ENCODE measurements around the gene TGFBR3. TPM values are rescaled to one million over a fixed set of nuclear protein-coding genes. Genes with fewer than 3 reads are reported as not detected.
A peak's percentile ranks its signal among the peaks of the same experiment; 100 is the strongest.

TGFBR3 gene
- polyA plus RNA-seq, 1 donor from 2014 or later: 2.3 TPM

GRCh38 chr1:91795591-91796389 lies 90.2 kb downstream of the TGFBR3 start:
- H3K4me1 Mint-ChIP-seq: peaks cover 0 to 2% (median 0%) of the 10 kb centered on the region in 3 donors
- no peaks in the 10 kb centered on the region for H3K27me3 Mint-ChIP-seq
- peaks cover 0 to 4% (median 0%) of the 10 kb centered on the region in 3 donors for H3K9me3 Mint-ChIP-seq
- no peak overlapping the region for H3K27ac Mint-ChIP-seq
- no peak overlapping the region for H3K4me3 Mint-ChIP-seq
- peaks cover 2% of the 10 kb centered on the region for H3K36me3 Mint-ChIP-seq

DNA sequence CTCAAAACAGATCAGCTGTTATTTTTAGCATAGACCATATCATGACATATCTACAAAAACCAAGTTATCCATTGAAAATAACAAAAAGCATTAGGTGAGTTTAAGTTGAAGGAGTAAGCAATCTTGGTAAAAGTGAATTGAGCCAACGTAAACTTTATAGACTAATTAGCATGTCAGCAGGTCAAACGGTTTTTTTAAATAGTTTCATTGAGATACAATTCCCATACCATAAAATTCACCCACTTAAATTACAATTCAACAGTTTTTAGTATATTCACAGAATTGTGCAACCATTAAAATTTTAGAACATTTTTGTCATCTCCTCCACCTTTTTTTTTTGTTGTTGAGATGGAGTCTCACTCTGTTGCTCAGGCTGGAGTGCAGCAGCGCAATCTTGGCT lies 92.1 kb downstream of the TGFBR3 start:
- Mint-ChIP-seq H3K4me1 (peaks cover 0 to 4% (median 0%) of the 10 kb centered on the region in 3 donors), H3K4me3 (no peak overlapping the region), H3K27ac (no peak overlapping the region), H3K36me3 (peaks cover 6% of the 10 kb centered on the region), H3K9me3 (peaks cover 0 to 4% (median 0%) of the 10 kb centered on the region in 3 donors), H3K27me3 (peaks cover 2% of the 10 kb centered on the region)

GRCh38 chr1:91793189-91793588 lies 92.8 kb downstream of the TGFBR3 start:
- H3K27me3 Mint-ChIP-seq: peaks cover 2% of the 10 kb centered on the region
- no peak overlapping the region for H3K27ac Mint-ChIP-seq
- H3K36me3 Mint-ChIP-seq: peaks cover 6% of the 10 kb centered on the region
- peaks cover 0 to 4% (median 0%) of the 10 kb centered on the region in 3 donors for H3K9me3 Mint-ChIP-seq
- H3K4me3 Mint-ChIP-seq: no peak overlapping the region
- H3K4me1 Mint-ChIP-seq: peaks cover 0 to 4% (median 0%) of the 10 kb centered on the region in 3 donors

DNA sequence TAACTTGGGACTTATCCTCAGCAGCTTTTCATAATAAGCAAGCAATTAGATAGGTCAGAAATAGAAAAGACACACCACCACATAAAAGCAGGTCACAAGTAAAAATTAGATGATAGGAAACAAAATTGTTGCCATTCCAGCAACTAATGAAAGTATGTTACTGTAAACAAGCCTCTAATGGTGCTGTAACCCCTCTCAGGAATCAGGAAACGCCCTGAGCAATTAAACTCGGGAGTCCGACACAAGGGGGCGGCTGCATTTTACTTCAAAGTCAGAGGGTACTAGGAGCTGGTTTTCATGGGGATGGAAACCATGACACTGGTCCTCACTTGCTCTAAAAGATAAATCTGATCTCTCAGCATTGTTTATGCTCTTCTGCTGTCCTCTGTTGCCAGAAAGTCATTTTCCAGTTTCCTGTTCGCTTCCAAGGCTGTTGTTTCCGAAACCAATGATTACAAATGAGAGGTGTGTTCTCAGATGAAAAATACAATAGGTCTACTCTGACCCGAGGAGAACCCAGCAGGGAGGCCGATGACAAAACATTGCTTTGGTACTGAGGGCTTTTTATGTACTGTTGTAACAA lies 93.4 kb downstream of the TGFBR3 start:
- H3K9me3 Mint-ChIP-seq: peaks cover 0 to 4% (median 0%) of the 10 kb centered on the region in 3 donors
- peaks cover 6% of the 10 kb centered on the region for H3K36me3 Mint-ChIP-seq
- H3K27me3 Mint-ChIP-seq: peaks cover 2% of the 10 kb centered on the region
- H3K4me3 Mint-ChIP-seq: no peak overlapping the region
- H3K27ac Mint-ChIP-seq: no peak overlapping the region
- H3K4me1 Mint-ChIP-seq: peaks cover 0 to 4% (median 0%) of the 10 kb centered on the region in 3 donors

DNA sequence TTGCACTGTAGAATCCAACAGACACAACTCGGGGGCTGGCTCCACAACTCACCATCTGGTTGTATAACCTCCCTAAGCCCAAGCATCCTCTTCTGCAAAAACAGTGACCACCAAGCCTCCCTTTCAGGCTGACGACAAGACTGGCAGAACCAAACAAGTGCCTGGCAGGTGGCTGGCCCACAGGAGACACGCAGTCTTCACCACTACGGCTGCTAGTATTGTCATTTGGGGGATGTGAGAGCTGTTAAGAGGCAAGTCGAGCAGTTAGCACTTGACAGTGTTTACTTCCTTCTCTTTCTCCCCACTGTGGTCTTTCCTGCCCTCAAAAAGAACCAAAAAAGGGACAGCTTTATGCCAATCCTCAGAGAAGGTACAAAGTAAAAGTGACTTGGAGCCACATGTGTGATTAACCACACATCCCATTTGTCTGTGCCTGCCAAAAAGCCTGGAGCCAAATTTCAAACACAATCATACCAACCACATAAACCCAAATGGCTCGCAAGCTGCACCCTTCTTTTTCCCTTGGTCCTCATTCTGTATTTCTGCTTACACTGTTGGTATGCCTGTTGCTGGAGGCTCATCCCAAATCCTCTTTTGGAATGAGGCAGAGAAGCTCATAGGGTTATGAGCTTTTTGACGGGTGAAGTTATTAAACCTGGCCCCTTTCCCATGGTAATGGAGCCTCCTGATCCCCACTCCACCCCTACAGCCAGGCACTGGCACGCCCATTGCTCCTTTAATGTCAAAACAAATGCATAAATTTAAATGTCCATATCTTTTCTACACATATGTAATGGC lies 94.1 kb downstream of the TGFBR3 start:
- Mint-ChIP-seq H3K27me3 (peaks cover 2% of the 10 kb centered on the region), H3K27ac (peak overlapping the region in 1 of 3 donors; percentile 36), H3K9me3 (peaks cover 0 to 4% (median 0%) of the 10 kb centered on the region in 3 donors), H3K4me1 (peaks cover 0 to 4% (median 0%) of the 10 kb centered on the region in 3 donors), H3K36me3 (peaks cover 6% of the 10 kb centered on the region), H3K4me3 (no peak overlapping the region)

- H3K4me1 Mint-ChIP-seq: peaks cover 0 to 4% (median 0%) of the 10 kb centered on the region in 3 donors
Measured at GRCh38 chr1:91791103-91791502, 94.8 kb downstream of the TGFBR3 start.

DNA sequence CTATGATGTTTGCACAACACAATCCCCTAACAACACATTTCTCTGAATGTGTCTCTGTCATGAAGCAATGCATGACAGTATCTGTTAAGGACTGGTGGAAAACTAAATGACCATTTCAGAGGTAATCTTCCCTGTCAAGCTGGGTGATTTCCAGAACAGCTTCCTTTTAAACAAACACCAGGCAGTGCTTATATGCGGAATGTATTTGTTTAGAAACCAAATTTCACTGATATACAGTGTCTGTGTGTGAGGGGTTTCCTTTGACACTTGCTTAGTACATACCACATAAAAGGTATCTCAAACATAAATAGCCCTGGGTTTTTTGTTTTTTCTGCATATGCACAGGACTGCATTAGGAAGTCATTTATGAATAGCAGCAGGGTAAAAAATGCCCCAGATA lies 95.6 kb downstream of the TGFBR3 start:
- Mint-ChIP-seq H3K4me1 (peaks cover 0 to 4% (median 0%) of the 10 kb centered on the region in 3 donors), H3K4me3 (no peak overlapping the region), H3K9me3 (peaks cover 0 to 4% (median 2%) of the 10 kb centered on the region in 3 donors)

More at GRCh38 chr1:91791103-91791502, 94.8 kb downstream of the TGFBR3 start:
- peaks cover 2% of the 10 kb centered on the region for H3K27me3 Mint-ChIP-seq
- peaks cover 6% of the 10 kb centered on the region for H3K36me3 Mint-ChIP-seq
- H3K4me3 Mint-ChIP-seq: no peak overlapping the region
- peaks cover 0 to 4% (median 1%) of the 10 kb centered on the region in 3 donors for H3K9me3 Mint-ChIP-seq
- no peak overlapping the region for H3K27ac Mint-ChIP-seq

GRCh38 chr1:91789273-91789997 lies 96.5 kb downstream of the TGFBR3 start:
- H3K4me3 Mint-ChIP-seq: no peak overlapping the region
- H3K4me1 Mint-ChIP-seq: peaks cover 0 to 4% (median under 1%) of the 10 kb centered on the region in 3 donors

More for the DNA sequence above, 95.6 kb downstream of the TGFBR3 start:
- Mint-ChIP-seq H3K27ac (no peak overlapping the region), H3K27me3 (peaks cover 2% of the 10 kb centered on the region), H3K36me3 (peaks cover 6% of the 10 kb centered on the region)

DNA sequence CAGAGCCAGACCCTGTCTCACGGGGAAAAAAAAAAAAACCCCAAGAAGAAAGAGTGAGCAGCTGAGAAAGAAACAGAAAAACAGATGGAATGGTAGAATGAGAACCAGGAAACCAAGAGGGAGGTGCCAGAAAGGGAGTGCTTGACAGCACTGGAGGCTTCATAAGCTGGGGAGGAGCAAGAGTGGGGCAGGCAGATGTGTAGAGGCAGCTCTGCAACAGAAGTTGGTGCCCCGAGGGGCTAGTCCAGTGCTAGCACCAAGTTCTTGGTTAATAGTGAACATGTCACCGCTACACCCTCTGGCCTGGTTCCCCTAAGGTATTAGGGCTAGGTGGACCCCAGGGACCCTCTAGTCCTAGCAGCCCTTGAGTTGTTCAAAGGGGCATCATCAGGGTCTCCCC lies 98.0 kb downstream of the TGFBR3 start:
- peaks cover 5% of the 10 kb centered on the region for H3K36me3 Mint-ChIP-seq
- peaks cover 3% of the 10 kb centered on the region for H3K27me3 Mint-ChIP-seq
- peaks cover 0 to 4% (median 4%) of the 10 kb centered on the region in 3 donors for H3K4me1 Mint-ChIP-seq
- H3K9me3 Mint-ChIP-seq: peaks cover 0 to 2% (median 0%) of the 10 kb centered on the region in 3 donors
- H3K27ac Mint-ChIP-seq: no peak overlapping the region
- no peak overlapping the region for H3K4me3 Mint-ChIP-seq

More at GRCh38 chr1:91789273-91789997, 96.5 kb downstream of the TGFBR3 start:
- Mint-ChIP-seq H3K27me3 (peaks cover 2% of the 10 kb centered on the region), H3K36me3 (peaks cover 5% of the 10 kb centered on the region), H3K27ac (peak overlapping the region in 1 of 3 donors; percentile 10), H3K9me3 (peaks cover 0 to 2% (median 1%) of the 10 kb centered on the region in 3 donors)

DNA sequence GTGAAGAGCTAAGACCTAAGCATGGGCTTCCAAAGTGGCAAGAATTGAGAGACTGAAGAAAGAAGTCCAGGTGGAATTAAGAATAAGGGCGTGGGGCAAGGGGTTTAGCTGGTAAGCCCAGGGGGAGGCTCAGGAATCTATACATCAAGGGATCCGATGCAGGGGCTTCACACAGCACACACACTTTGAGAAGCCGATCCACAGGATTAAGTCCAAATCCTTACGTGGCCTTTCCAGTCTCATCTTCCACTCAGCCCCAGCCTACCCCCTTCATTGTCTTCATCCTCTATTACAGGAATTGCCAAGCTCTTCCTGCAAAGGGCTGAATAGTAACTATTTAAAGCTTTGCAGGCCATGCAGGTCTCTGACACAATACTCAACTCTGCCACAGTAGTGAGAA lies 101.3 kb downstream of the TGFBR3 start:
- Mint-ChIP-seq H3K4me1 (peaks cover 0 to 4% (median 0%) of the 10 kb centered on the region in 3 donors), H3K4me3 (no peak overlapping the region), H3K9me3 (peaks cover 0 to 2% (median 0%) of the 10 kb centered on the region in 3 donors), H3K27me3 (peaks cover 1% of the 10 kb centered on the region), H3K36me3 (peaks cover 3% of the 10 kb centered on the region), H3K27ac (no peak overlapping the region)

- Mint-ChIP-seq H3K27me3 (peaks cover 1% of the 10 kb centered on the region), H3K4me1 (peaks cover 0 to 4% (median 0%) of the 10 kb centered on the region in 3 donors), H3K27ac (no peak overlapping the region), H3K9me3 (peaks cover 0 to 2% (median 0%) of the 10 kb centered on the region in 3 donors), H3K4me3 (no peak overlapping the region), H3K36me3 (peaks cover 3% of the 10 kb centered on the region)
Measured at GRCh38 chr1:91784191-91784590, 101.8 kb downstream of the TGFBR3 start.

DNA sequence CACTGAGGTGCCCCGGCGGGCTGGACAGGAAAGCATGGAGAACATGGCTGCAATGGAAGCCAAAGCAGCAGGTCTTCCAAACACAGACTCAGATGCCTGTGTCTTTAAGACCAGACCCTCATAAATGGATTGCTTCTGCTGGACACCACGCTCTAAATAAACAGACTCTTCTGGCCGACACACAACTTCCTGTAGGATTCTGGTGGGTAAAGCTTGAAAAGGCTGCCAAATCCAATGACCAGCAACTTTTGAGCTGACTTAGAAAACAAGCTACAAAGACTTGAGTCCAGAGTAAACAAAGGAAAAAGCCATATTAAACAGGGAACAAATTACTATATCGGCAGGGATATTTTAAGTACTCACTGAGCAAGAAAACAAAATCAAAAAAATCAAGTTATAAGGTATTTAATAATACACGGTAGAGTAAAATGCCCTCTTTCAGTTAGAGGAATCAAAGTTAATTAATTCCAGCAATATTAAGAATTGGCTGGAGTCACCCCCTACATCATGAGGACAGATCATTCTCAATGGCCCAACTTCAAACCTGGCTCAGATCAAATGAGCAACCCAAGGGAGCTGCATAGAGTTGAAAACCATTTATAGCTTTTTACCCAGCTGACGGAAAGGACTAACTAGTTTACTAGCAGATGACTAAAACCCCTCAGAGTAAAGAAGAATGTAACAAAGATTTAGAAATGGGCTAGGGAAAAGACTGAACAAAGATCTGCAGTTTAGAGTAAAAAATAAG lies 102.4 kb downstream of the TGFBR3 start:
- Mint-ChIP-seq H3K9me3 (peaks cover 0 to 2% (median 0%) of the 10 kb centered on the region in 3 donors), H3K27me3 (peaks cover 1% of the 10 kb centered on the region), H3K4me3 (no peak overlapping the region), H3K36me3 (peaks cover 2% of the 10 kb centered on the region), H3K4me1 (peaks cover 0 to 4% (median 0%) of the 10 kb centered on the region in 3 donors), H3K27ac (no peak overlapping the region)

DNA sequence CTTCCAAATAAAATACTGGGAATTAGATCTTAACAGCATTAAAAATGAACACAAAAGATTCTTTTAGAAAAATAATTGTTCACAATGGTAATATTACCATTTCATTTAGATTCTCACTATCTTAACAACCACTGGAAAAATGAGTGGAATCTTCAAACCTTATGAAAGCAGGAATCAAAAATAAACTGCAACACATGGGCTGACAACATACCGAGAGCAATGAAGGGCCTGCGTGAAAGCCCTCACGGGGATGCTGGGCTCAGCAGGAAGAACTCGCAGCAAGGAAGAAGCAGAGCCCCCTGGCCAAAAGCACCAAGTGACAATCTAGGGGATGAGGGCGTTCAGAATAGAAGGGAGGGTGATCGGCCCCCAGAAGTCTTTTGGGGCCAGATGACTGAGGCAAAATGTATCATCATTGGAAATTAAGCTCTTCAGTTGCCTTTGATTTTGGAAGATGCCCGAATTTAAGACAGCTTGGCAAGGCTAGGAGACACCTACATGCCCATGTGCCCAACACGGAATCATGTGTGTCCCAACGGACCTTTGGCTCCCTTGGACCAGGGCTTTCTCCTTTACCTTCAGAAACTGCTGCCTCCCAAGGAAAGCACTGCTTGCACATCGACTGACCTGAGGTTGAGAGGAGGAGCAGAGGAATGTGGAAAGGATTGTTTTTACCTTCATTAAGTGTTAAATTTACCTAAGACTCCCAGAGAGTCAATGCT lies 103.9 kb downstream of the TGFBR3 start:
- Mint-ChIP-seq H3K4me3 (no peak overlapping the region), H3K36me3 (peaks cover 2% of the 10 kb centered on the region), H3K27me3 (peaks cover 3% of the 10 kb centered on the region), H3K27ac (no peak overlapping the region), H3K4me1 (peaks cover 0 to 4% (median 0%) of the 10 kb centered on the region in 3 donors), H3K9me3 (peaks cover 0 to 2% (median 0%) of the 10 kb centered on the region in 3 donors)
